CD1c-positive myeloid dendritic cell (primary cell): Measurements from ENCODE around the gene CEBPA.

ENCODE experiments used
- DNase-seq: peaks from one replicate; pipeline ENCODE4 v3.0.0-alpha.2; 2016; ENCODE audit errors: extremely low spot score

The CEBPA gene

DNA sequence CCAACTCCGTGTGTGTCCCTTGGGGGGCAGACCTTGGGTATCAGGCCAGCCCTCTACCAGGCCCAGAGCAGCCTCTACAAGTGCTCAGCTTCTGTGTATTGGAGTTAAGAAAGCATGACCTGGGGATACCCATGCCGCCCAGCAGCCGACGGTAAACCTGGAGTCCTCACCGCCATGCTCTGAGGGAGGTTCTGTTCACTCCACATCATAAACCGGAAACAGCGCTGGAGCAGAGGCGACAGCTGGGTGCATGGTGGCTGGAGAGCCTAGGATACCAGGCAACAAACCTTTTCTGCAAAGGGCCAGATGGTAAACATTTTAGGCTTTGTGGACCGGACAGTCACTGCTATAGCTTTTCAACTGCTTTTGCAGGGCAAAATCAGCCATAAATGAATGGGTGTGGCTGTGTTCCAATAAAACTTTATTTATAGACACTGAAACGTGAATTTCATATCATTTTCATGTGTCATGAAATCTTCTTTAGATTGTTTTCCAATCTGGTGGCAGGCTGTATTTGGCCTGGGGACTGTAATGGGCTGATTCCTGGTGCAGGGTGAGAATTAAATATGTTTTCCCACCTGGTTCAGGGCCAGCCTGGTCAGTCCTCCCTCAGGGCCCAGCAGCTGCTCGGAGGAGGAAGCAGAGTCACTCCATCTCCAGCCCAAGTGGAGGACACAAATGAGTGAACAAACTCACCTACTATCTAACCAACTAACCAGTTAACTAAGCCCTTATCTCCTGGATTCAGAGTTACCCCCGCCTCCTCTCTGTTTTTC is 30.9 kb downstream of the CEBPA start:
- DNase-seq, result no peak

GRCh38 chr19:33270769-33271168 is 31.6 kb downstream of the CEBPA start:
- DNase-seq, result no peak

DNA sequence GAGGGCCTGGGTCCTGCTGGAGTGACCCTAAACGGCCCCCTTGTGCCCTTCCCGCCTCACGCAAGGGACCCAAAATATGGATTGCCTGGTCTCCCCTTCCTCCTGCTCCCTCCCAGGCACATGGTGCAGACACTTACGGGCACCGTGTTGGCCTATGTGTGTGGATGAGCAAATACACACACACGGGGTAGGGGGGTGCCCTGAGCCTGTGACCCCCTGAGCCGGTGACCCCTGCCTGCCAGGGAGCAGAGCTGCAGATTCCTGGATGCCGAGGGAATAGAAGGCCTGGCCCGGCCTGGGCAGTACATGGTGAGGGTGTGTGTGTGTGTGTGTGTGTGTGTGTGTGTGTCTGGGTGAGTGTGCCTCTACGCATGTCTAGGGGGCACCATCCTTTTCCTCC is 33.3 kb downstream of the CEBPA start:
- DNase-seq, result no peak

DNA sequence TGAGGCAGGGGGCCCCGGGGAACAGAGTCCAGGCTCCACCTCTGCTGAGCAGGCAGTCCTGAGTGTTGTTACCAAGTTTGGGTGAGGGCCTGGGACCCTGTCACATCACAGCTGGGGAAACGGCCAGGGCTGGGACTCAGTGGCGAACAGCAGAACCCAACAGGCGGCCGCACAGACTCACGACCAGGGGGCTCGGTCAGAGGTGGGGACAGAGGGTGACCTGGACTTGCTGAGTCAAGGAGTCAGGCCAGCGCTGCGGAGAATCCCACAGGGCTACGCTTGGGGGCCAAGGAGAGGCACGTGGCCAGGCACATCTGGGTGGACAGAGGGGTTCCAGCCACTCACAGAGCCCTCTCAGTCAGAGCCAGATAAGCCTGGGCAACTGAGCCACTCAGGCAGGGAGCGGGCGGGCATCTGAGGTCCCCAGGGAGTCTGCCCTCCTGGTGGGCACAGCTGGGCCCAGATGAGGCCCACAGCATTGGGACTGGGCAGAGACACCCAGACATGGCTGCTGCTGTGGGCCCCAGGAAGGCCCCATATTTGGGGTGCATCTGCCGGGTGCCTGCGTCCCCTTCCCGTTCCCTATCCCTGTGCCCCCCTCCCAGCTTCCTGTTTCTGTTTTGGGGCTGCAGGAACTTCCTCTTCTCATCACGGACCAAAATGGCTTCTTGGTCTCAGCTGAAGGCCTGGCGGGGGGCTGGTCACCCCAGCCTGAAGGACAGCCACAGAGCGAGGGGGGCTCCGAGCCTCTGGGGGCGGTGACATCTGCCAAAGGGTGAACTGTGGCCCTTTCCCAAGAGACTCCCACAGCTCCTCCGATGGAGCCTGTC is 34.0 kb downstream of the CEBPA start:
- DNase-seq, result peak; percentile 71

- peak; percentile 85 for DNase-seq
Measured at GRCh38 chr19:33267706-33268105, 34.6 kb downstream of the CEBPA start.

- DNase-seq, result no peak
Measured at GRCh38 chr19:33266974-33267484, 35.3 kb downstream of the CEBPA start.

DNA sequence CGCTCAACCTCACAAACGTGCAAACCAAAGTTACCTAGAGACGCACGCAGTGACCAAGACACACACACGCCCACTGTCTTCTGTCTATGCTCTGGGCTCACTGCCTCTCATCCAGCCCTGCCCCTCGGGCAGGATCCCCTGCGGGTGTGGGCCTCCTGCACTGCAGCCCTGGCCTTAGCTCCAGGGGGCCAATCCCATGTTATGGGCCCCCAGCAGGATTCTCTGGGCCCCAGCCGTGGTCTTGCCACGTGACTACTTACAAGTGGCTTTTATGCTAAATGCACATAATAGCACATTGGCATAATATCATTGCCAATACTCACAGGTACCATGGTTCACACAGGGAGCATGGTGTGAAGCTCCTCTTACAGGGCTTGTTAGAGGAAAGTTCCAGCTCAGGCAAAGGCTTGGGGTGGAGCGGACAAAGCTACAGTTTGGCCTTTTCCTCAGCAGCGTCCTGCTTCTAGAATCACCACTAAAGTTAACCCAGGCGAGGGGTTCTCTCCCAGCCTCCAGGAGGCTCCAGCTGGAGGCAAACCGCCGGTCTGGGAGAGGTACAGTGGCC is 37.4 kb downstream of the CEBPA start:
- DNase-seq, result no peak

DNA sequence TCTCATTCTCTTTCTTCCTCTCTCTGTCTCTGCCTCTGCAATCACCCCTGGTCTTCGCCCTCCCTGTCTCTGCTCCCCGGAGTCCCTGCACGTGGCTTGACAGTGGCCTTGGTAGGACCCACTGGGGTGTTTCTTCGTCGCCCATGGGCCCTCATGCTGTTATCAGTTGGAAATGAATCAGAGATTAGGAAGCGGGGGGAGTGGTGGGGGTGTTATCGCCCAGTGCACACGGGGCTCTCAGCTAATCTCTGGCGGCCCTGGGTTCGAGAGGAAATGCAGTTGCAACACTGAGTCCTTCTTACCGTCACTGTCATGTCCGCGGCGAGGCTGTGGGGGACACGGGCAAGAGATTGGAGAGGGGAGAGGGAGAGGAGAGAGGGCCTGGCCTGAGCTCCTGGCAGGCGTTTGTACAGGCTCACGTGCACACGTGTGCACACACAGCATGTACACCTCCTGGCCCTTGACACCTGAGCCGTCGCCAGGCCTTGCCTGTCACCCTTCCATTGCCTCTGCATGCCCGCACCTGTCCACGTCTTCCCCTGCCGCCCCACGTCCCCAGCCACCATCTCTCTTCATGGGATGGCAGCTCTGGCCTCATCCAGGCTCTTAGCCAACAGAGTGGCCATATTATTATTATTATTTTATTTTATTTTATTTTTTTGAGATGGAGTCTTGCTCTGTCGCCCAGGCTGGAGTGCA is 38.9 kb downstream of the CEBPA start:
- no peak for DNase-seq

DNA sequence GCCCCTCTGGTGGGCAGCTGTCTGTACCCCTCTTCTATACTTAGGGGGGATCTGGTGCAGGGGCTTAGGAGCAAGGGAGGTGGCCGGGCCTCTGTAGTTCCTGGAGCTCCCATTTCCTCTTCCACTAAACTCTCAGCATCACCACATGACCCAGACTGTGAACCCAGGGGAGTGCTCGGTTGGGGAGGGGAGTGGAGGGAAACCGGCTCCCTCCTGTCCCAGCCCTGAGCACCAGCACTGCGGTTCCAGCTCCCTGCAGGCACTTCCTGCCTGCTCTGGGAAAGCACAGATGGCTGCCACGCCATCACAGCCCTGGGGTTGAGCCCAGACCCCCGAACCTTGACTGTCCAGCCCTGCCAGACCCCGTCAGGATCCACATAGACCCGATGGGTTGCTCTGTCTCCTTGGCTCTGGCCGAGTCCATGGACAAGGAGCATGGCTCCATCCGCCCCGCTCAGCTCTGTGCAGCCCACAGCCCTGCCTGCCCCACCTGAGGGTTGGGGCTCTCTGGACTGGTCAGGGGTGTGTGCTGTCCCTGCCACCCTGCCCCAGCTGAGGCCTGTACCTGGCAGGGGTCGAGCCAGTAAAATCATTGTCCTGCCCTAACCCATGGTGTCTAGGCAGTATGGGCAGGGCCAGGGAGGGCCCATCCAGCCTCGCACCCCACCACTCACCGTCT is 40.7 kb downstream of the CEBPA start:
- no peak for DNase-seq

DNA sequence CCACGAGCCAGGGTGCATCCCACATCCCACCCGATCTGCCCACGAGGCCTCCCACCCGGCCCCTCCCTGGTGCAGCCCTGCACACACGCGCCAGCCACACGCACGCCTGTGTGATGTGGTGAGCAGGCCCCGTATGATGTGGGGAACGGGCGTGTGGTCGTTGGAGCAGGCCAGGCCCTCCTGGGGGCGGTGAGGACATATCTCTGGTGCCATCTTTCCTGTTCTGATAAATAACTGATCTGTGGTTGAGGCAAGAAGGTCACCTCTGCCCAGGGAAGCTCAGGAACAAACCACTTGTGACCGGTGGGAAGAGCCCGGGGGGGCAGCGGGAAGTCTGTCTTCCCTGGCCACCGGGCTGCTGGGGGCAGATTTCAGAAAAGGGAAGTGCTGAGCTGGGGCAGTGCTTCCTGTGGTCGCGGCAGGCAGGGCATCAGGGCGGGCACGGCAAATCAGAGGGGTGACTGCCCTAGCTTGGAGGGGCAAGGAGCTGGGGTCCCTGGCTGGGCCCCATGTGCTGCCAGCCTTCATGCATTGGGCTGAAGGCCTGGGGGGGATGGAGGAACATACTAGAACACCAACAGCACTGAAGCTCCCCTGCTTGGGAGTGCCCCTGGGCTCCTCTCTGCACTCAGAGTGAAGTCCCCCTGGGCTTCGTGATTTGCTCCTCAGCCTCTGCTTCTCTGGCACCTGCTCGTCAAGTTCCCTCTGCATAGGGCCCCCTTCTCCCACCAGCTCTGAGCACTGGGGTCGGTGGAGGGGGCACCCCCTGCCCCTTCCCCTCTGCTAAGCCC is 41.5 kb downstream of the CEBPA start:
- DNase-seq, result peak; percentile 83

GRCh38 chr19:33259539-33259938 is 42.8 kb downstream of the CEBPA start:
- peak; percentile 72 for DNase-seq

DNA sequence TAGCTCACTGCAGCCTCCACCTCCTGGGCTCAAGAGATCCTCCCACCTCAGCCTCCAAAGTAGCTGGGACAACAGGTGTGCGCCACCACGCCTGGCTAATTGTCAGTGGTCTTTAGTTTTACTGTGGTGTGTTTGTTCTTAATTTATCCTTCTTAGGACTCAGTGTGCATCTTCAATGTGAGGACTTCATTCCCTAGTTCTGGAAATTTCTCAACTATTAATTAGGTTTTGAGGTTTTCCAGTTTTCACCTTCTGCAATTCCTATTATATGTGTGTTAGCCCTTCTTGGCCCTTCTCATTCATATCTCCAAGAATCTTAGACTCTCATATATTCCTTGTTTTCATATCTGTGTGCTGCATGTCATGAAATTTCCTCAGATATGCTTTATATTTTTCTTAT is 44.5 kb downstream of the CEBPA start:
- no peak for DNase-seq

DNA sequence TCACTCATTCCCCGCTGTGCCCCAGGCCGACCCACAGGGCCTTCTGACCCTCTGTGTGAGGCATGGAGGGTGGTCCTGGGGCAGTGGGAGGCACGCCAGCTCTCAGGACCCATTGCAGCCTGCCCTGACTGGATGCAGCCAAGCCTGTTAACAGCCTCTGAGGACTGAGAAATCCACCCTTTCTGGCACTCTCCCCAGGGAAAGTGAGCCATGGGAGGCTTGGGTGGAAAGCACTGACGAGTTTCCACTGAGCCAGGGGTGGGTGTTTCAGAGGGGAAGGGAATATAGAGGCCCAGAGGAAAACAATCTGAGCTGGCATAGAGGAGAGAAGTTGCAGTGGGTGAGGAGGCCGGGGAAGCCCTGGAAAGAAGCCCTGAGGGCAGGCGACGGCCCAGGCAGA is 46.1 kb downstream of the CEBPA start:
- DNase-seq, result no peak

DNA sequence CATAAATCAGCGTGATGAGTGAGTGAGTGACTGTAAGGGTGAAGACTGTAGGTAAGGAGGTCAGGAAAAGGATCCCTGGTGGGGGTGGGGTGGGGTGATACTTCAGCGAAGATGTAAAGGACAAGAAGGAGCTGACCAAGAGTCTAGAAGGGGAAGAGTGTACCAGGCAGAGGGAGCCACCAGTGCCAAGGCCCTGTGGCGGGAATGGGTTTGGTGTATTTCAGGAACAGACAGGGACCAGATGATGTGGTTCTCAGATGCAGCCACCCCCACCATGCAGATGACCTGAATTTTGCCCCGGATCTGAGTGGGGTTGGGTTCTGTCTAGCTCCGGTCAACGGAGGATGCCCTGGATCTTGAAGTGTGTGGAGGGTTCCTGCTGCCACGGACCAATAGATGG is 46.6 kb downstream of the CEBPA start:
- DNase-seq, result no peak

GRCh38 chr19:33254245-33254824 is 48.0 kb downstream of the CEBPA start:
- no peak for DNase-seq

- DNase-seq, result peak; percentile 88
Measured at GRCh38 chr19:33252971-33253370, 49.4 kb downstream of the CEBPA start.

DNA sequence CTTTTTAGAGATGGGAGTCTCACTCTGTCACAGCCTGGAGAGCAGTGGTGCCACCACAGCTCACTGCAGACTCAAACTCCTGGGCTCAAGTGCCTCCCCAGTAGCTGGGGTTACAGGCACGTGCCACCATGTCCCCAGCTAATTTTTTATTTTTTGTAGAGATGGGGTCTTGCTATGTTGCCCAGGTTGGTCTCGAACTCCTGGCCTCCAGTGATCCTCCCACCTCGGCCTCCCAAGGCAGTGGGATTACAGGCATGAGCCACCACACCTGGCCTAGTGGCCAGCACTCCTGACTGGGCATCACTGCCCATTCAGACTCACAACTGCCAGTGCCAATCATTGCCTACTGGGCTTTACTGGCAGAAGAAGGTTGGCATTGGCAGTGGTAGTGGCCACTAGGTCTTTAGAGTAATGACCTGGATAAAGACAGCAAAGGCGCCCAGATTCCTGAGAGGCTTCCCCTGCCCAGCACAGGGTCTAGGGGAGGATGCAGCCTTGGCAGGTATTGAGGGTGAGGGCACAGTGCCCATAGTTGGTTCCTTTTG is 49.8 kb downstream of the CEBPA start:
- DNase-seq, result no peak

GRCh38 chr19:33251526-33252090 is 50.7 kb downstream of the CEBPA start:
- no peak for DNase-seq

- DNase-seq, result no peak
Measured at GRCh38 chr19:33251076-33251475, 51.3 kb downstream of the CEBPA start.

GRCh38 chr19:33250500-33250899 is 51.8 kb downstream of the CEBPA start:
- DNase-seq, result no peak
